Activated CD4-positive, alpha-beta T cell treated with anti-CD3 and anti-CD28 coated beads for 1 hour (primary cell): Measurements from ENCODE around the gene IL17REL.
A peak's percentile ranks its signal among the peaks of the same experiment; 100 is the strongest.

ENCODE experiments used
- DNase-seq: peaks from one replicate; pipeline ENCODE4 v3.0.0-alpha.2; 2020

The IL17REL gene

DNA sequence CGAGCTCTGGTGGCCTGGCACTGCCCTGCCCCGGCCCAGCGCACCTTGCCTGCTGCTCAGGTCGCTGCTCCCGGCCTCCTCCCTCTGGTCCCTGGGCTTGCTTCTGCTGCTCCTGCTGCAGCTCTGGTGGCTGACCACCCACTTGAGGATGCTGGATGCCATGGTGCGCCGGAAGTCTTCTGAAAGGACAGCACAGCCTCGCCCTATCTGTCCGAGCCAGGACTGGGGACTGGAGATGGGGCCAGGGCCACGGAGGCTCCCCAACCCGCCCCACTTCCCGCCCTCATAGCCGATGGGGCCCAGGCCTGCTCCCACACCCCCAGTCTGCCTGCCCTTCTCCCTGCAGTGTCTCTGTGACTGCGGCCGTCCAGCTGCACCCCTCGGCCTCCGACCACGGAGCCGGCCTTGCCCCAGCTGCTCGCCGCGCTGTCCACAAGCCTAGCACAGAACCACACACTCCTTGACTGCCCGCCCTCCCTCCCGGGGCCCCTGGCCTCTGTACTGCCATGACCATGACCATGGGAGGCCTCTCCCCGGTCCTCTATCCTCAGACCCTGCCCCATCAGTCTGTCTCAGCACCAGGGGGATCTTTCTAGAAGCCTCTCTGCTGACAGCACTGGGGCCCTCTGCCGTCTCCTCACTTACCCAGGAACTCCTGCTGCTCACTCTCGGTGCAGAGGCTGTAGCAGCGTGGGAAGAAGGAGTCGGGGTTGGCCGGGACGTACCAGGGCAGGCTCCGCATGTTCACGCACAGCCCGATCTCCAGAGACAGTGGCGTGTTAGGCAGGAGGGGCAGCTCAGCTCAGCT, 32.9 kb upstream of the IL17REL start:
- no peak for DNase-seq

DNA sequence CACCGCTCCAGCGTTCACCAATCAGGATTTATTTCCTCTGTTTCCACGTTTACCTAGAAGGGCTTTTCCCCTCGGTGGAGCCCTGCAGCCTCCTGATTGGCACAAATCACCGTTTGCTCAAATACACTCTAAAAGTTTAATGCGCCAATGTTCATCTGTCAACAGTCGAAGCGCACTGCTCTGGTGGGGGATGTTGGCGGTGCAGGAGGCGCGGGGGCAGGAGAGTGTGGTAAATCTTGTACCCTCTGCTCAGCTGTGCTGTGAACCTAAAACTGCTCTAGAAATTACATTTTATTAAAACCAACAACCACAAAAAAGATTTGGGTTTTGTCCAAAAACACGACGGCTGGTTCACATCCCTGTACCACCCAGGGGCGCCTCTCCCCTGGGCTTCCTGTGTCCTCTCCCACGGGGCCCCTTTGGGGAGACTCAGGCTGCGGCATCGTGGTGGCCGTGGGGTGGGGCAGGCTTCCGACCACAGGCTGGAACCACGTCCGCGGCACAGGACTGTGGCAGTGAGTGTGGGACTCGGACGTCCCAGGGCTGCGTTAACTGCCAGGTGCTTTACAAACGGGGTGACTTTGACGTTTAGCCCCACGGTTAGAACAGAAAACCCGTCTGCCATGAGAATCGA, 32.0 kb upstream of the IL17REL start:
- no peak for DNase-seq

DNA sequence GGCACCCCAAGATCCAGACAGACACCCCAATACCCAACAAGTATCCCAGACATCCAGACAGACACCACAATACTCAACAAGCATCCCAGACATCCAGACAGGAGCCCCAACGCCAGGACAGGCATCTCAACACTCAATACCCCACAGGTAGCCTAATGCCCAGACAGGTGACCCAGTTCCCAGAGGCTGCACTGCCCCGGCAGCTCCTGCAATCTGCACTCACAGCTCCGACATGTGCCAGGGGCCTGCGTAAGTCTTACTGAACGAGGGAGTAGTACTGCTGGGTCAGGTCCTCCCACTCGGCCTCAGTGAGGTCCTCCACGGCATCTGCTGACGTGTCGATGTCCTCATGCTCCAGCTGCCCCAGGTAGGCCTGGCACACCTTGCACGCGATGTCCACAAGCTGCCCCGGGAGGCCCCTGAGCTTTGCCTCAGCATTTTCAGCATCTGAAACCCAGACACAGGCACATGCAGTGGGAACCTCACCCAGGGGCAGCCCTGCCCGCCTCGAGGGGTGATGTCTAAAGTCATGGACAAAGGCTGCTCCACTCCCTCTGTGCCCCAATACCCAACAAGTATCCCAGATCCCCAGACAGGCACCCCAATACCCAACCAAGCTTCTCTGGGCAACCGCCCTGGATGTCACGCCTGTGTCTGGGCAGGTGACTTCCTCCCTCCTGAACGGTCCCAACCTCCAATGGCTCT, 28.9 kb upstream of the IL17REL start:
- DNase-seq = no peak

DNA sequence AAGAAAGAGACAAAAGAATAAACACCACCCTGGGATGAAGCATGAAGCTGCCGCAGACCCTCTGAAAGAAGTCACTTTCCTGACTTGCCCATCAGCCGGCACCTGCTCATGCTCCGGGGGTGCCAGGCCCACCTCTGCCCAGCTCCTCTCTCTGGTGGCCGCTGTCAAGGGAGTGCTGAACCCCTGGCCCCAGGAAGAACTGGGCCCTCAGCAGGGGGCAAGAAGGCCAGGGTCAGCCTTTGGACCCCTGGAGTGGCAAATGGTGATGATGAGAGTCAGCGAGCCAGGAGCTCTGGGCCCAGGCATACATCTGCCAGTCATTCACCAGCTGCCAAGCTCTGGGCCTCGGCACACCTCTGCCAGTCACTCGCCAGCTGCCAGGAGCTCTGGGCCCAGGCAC, 28.2 kb upstream of the IL17REL start:
- DNase-seq = no peak

DNA sequence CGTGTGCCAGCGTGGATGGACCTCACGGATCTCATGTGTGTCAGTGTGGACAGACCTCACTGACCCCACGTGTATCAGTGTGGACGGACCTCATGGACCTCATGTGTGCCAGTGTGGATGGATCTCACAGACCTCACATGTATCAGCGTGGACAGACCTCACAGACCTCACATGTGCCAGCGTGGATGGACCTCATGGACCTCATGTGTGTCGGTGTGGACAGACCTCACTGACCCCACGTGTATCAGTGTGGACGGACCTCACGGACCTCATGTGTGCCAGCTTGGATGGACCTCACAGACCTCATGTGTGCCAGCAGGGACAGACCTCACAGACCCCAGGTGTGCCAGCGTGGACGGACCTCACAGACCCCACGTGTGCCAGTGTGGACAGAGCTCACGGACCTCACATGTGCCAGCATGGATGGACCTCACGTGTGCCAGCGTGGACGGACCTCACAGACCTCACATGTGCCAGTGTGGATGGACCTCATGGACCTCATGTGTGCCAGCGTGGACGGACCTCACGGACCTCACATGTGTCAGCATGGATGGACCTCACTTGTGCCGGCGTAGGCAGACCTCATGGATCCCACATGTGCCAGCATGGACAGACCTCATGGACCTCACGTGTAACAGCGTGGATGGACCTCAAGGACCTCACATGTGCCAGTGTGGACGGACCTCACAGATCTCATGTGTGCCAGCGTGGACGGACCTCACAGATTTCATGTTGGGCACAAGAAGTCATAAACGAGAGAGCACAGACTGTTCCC, 27.3 kb upstream of the IL17REL start:
- DNase-seq = no peak

DNA sequence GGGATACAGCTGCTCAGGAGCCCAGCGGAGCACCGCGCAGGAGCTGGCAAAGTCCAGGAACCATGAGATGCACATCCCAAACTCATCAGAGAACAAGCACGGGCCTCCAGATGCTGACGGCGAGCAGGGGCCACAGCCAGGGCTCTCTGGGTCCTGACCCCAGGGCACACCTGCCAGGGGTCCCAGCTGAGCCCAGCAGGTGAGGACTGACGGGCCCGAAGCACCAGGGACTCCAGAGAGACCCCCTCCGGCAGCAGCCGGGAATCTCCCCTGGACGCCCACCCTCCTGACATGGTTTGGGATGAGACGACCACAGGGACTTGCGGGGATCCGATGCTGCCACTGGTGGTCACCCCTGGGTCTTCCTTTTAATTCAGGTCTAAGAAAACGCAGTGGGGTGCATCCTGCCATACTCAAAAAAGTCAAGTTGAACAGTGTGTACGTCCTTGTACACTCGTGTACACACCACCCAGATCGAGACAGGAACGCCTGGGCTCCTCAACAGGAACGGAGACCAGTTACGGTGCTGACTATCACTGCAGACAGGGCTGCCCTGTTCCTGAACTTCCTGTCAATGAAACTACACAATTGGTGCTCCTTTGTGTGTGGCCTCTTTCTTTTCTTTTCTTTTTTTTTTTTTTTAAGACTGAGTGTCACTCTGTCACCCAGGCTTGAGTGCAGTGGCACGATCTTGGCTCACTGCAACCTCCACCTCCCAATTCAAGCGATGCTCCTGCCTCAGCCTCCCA, 23.6 kb upstream of the IL17REL start:
- no peak for DNase-seq

DNA sequence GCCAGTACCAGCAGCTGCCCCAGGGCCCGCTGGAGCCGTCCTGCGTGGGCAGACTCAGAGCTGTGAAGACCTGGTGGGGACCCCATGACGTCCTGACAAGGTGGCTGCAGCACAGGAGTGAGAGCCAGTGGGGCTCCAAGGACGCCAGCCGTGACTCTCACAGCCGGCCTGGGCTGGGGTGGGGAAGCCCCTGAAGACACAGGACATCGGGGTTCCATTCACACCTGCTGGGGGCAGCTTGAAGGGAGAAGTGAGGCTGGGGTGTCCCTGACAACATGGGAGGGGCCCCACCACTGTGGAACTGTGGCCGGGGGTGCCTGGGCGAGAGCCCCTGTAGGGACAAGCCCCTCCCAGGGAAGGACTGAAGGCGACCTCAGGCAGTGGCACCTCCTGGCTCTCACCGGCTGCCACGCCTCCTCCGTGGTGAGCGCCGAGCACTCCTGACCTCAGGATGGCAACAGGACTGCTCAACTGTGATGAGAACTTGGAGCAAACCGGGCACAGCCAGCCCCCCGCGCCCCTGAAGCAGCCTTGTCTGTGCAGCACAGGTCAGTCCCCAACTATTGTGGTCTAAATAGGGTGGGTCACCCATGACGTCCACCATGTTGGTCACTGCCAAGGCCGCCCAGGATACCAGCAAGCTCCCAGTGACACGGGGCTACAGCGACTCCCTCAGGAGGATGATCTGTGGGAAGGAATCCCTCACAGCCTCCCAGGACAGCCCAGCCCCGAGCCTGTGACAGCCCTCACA, 22.7 kb upstream of the IL17REL start:
- DNase-seq = no peak

DNA sequence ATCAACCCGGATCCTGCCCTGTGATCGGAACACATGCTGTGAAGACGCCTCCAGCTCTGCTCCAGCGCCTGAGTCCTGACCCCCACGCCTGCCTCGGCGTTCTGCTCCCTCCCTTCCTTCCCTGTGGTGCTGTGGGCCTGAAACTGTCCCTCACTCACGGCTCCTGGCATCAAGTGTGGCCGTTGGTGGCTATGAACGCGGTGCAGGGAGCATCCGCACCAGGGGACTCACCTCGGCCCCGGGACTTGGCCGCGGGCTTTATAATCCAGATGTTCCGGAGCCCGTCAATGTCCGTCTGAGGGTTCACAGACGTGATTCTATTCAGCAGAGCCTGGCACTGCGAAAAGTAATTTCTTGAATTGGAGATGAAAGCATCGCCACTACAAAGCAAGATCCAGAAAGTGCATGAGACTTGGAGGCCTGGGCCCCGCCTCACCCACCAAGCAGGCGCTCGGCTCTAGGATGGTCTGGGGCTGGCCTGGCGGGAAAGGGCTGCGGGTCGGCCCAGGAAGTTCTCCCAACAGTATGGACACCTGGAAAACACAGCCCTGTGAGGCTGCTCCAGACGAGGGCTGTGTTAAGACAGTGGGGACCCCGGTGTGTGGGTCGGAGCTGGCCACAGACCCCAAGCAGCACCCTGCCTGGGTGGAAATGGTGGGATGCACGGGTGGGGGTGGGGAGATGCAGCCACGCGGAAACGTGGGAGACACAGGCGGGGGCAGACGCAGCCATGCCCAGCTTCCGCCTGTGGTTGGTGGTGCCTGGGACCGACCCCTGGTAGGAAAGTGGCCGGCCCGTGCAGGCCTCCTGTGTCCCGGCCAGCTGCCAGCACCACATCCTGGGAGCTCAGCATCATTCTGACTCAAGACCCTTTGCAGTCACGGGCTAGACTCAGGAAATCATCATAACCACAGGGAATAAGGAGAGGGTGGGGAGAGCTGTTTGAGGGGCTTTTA, 21.8 kb upstream of the IL17REL start:
- DNase-seq = no peak

DNA sequence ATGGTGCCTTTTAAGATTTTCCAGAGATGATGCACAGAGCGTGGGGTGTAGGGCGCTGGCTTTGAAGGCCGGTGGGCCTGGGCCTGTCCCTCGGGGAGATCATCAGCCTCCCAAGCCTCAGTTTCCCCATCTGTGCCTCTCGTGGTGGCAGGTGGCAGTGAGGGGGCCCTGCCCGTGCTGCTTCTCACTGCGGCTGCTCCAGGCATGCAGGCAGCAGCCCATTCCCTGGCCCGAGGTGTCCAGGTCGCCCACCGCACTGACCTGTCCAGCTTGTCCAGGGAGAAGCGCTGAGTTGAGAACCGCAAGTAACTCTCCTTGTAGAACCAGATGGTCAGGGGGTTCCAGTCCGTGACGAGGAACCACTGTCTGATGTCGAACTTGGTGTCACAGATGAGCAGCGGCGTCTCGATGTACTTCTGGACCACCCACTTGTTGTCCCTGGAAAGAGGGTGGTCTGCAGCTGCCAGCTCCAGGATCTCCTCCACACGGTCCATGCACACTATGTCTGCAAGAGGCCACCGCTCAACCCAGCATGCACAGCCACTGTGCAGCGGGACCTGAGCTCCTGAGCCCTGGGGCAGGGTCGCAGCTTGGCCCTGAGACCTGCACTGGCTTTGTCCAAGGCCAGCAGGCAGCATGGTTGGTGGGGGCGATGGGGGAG, 20.5 kb upstream of the IL17REL start:
- no peak for DNase-seq

DNA sequence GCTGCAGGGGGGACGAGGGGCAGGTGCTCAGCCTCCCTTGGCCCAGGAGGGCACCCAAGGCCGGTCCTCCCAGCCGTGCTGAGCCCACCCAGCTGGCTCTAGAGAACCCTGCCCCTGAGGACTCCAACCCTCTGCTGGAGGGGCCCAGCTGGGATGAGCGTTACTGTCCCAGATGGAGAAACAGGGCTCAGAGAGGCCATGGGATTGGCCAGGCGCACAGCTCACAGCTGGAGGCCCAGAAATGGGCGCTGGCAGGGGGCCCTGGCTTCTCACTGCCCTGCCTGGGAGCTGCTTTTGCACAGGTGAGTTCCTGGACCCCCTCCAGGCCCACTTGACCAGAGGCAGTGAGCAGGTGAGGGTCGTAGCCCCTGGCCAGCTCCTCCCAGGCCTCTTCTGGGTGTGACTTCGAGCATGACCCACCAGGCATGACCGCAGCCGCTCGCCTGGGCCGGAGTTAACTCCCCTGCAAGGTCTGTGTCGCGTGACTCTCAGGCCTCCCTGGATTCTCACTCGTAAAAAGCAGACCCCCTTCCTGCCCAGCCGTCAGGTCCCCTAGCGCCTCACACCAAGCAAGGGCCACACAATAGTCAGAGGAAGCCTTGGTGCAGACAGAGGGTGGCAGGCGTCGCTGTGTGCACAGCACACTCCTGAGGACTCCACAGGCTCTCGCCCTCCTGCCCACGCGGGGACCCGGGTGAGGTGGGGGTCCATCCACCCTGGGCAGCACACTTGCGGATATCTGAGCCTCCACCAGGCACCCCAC, 19.7 kb upstream of the IL17REL start:
- no peak for DNase-seq

DNA sequence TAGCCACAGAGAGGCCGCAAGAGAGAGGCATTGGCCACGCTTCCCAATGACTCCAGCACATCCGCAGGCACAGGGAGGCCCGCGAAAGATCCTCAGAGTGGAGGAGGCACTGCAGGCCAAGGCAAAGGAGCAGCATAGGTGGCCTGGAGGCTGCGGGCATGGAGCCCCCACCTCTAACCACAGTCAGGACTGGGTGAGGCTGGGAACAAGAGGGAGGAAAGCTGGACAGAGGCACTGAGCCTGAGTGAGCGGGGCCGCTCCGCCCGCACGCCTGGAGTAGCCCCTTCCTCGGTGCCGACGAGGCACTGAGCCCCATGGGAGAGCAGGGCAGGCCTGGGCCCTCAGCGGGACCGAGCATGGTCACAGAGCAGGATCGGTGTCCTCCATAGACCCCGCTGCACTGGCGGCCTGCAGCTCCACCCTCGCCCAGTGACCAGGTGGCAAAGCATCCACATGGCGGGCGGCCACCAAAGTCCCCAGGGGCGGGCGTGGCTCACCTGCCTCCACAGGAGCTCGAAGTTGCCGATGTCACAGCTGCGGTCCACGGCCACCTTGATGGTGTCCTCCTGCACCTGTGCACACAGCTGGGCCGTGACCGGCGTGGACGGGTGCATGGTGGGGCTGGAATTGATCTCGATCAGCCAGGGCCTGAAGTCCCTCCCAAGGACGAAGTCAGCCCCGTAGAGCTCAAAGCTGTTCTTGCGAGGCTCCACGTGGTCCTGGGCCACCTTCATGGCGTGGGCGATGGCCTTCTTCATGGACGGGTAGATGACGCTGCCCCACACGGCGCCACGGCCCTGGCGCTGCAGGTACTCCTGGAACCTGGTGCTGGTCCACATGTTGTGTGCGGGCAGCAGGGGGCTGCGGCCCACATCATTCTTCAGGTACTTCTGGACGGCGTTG, 18.9 kb upstream of the IL17REL start:
- DNase-seq = no peak

DNA sequence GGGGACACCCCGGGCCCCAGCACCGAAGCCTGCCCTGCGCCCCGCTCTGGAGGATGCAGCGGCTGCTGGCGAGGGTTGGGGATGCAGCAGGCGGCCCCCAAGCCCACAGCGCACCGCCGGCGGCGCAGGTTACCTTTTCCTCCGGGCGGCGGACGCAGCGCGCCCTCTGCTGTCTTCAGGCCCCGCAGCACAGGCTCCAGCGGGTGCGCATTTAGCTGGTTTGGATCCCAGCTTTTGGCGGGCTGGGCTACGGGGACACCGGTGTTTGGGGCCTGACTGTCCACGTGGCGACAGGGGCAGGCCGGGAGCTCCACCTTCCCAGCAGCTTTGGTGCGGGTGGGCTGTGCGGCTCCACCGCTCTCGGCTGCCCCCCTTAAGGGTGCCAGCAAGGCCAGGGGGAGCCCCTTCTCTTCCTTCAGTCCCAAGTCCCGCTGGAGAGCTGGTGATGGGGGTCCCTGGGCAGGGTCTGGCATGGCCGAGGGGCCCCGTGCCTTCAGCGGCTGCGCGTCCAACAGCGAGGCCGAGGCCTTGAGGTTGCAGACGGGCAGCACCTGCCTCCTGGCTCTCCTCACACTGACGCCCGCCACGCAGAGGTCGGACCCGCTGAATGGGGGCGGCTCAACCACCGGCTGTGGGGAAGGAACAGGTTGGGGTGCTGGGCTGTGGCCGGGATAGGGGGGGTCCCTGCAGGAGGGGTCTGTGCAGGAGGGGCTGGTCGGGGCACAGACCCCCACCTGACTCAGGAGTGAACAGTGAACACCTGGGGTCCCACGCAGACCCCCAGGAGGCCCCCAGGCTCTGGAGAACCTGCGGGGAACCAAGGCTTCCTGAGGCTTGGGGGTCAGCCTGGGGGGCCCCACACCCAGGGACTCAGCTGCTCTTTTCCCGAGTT, 18.0 kb upstream of the IL17REL start:
- peak; percentile 75 for DNase-seq

DNA sequence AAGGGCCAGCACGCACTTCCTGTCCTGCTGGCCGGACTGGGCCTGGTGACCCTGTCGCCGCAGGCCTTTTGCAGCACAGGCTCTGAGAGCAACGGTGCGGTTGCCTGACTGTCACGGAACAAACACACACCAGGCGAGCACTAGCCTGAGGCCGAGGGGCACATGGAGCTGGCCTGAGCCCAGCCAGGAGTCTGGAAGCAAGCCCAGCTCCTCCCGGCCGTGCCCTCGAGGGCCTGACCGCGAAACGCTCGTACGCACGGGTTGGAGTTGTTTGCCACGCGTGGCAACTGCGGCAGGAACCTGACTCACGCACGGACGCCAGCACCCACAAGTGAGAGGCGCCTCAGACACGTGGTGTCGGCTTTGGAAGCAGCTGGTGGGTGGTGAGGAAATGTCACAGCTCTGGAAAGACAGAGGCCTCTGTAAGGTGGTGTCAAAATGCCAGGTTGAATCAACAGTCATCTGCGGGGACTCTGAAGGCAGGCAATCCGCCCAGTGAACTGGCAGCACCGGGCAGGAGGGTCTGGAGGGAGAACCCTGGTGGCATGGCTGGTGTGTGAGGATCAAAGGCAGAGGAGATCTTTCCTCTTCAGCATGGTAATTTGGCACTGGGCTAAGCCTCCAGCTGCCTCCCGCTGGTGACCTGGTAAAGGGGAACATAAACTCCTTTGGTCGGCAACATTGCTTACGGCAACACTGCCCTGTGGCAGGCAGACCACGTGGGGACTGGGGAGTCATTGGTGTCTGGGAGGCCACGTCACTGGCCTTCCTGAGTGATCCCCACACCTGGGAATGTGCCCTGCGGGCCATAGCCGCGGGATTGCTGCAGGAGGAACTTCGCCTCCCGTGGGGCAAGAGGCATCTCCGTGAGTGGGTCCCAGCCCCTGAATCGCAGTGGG, 15.3 kb upstream of the IL17REL start:
- peak; percentile 27 for DNase-seq

DNA sequence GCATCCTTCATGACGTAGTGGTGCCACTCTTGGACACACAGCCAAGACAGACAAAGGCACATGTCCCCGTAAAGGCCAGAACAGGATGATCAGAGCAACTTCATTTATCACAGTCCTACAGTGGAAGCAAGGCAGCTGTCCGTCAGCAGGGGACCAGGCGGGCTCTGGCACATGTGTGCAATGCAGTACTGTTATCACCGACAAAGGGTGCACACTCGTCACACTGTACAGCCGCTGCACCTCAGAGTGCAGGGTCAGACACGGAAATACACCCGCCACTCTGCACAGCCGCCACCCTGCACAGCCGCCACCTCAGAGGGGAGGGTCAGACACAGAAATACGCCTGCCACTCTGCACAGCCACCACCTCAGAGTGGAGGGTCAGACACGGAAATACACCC, 13.4 kb upstream of the IL17REL start:
- DNase-seq = no peak

DNA sequence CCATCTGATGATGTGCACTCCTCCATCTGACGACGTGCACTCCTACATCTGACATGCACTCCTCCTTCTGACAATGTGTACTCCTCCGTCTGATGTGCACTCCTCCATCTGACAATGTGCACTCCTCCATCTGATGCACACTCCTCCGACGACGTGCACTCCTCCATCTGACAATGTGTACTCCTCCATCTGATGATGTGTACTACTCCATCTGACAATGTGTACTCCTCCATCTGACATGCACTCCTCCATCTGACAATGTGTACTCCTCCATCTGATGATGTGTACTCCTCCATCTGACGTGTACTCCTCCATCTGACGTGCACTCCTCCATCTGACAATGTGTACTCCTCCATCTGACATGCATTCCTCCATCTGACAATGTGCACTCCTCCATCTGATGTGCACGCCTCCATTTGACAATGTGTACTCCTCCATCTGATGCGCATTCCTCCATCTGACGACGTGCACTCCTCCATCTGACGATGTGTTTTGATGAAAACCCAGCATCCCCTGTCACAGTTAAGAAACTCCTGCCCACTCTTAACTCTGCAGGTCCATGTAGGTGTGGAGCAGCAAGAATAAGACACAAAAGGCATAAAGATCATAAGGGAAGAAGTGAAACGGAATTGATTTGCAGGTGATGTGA, 9.7 kb upstream of the IL17REL start:
- no peak for DNase-seq
